GM10266 (cell line): ENCODE results near the gene BCAM.

ENCODE experiments used
- DNase-seq: peaks from one replicate; pipeline ENCODE4 v3.0.0; 2012; ENCODE audit errors: extremely low spot score
- CTCF ChIP-seq: IDR thresholded peaks from 2 replicates; pipeline ENCODE4 v1.5.1; 2012; ENCODE audit warnings: mild to moderate bottlenecking, low read depth; ENCODE audit not compliant: control insufficient read depth, insufficient read depth; ENCODE audit errors: missing control alignments

The BCAM gene

GRCh38 chr19:44782729-44783128 lies 26.2 kb upstream of the BCAM start:
- DNase-seq, result no peak
- no peak for TF ChIP-seq CTCF

GRCh38 chr19:44783545-44783944 lies 25.4 kb upstream of the BCAM start:
- no peak for TF ChIP-seq CTCF
- DNase-seq, result no peak

- no peak for TF ChIP-seq CTCF
- DNase-seq, result no peak
Observed at GRCh38 chr19:44785271-44785670, 23.6 kb upstream of the BCAM start.

- no peak for DNase-seq
- no peak for TF ChIP-seq CTCF
Observed at GRCh38 chr19:44785993-44786392, 22.9 kb upstream of the BCAM start.

GRCh38 chr19:44788971-44789370 lies 19.9 kb upstream of the BCAM start:
- DNase-seq, result no peak
- no peak for TF ChIP-seq CTCF

- no peak for DNase-seq
- TF ChIP-seq CTCF, result no peak
Observed at GRCh38 chr19:44789943-44790483, 18.9 kb upstream of the BCAM start.

GRCh38 chr19:44792281-44792680 lies 16.6 kb upstream of the BCAM start:
- TF ChIP-seq CTCF, result no peak

More at GRCh38 chr19:44792281-44792680, 16.6 kb upstream of the BCAM start:
- DNase-seq, result no peak
